Lung (tissue), 12 donors: ENCODE data around the gene CDKN2B-AS1. TPM values are rescaled to one million over a fixed set of nuclear protein-coding genes. Genes with fewer than 3 reads are reported as not detected.

Source experiments
- ATAC-seq: fragments of 200-7000 bp; cut with Tn5 transposase; one replicate; pipeline ENCODE4 v1.9.1; 2020; ENCODE audit warnings: moderate number of reproducible peaks; ENCODE audit not compliant: insufficient read depth, low FRiP score
- DNase-seq, 3 donors: peaks; one replicate each; pipeline ENCODE4 v3.0.0-alpha.2; 2013 to 2017
- H3K27ac ChIP-seq, 2 donors: one replicate each; pipeline ENCODE4 v1.5.1; 2013; ENCODE audit warnings: mild to moderate bottlenecking in 2 of 2, moderate library complexity in 2 of 2, control low read depth in 1 of 2, inconsistent platforms in 1 of 2, low read depth in 1 of 2, low read length in 1 of 2
- H3K27me3 ChIP-seq, 3 donors: one replicate each; pipeline ENCODE4 v1.5.1; 2013; ENCODE audit warnings: low read length in 2 of 3; ENCODE audit not compliant: control insufficient read depth in 3 of 3, insufficient read depth in 3 of 3
- H3K36me3 ChIP-seq, 4 donors: one replicate each; pipeline ENCODE4 v1.5.1; 2013; ENCODE audit warnings: low read length in 4 of 4, mild to moderate bottlenecking in 1 of 4, moderate library complexity in 1 of 4; ENCODE audit not compliant: control insufficient read depth in 4 of 4, insufficient read depth in 4 of 4
- H3K4me1 ChIP-seq, 5 donors: one replicate each; pipeline ENCODE4 v1.5.1; 2013; ENCODE audit warnings: low read length in 5 of 5, mild to moderate bottlenecking in 2 of 5, moderate library complexity in 1 of 5; ENCODE audit not compliant: control insufficient read depth in 5 of 5, insufficient read depth in 5 of 5
- H3K4me3 ChIP-seq: one replicate; pipeline ENCODE4 v1.5.1; 2013; ENCODE audit warnings: mild to moderate bottlenecking, control low read depth, moderate library complexity
- H3K9ac ChIP-seq, 2 donors: one replicate each; pipeline ENCODE4 v1.5.1; 2013; ENCODE audit warnings: low read length in 2 of 2, control low read depth in 1 of 2; ENCODE audit not compliant: insufficient read depth in 1 of 2
- H3K9me3 ChIP-seq, 4 donors: one replicate each; pipeline ENCODE4 v1.5.1; 2013; ENCODE audit warnings: low read length in 3 of 4, mild to moderate bottlenecking in 1 of 4, moderate library complexity in 1 of 4; ENCODE audit not compliant: control insufficient read depth in 4 of 4, insufficient read depth in 3 of 4
- CTCF ChIP-seq: IDR thresholded peaks from 2 replicates; pipeline ENCODE4 v1.5.1; 2012; ENCODE audit warnings: mild to moderate bottlenecking; ENCODE audit errors: control extremely low read depth, extremely low read depth
- WGBS, 2 donors: extraction: QIAGEN DNeasy Blood & Tissue Kit; methylation state at CpG; one replicate each; pipeline ENCODE4 v1.1.7; 2013; 5-methylcytosine and 5-hydroxymethylcytosine counted together
- polyA plus RNA-seq, 2 donors: library from polyadenylated mRNA; stranded (reverse); fragments of 200-250 nt; gene quantifications; one replicate each; pipeline ENCODE4 v1.2.1, GENCODE V29; 2013
- total RNA-seq, 2 donors: library from RNA; depleted of rRNA in 1 of 2; stranded (reverse); fragments of >200 nt in 1 of 2; gene quantifications; one replicate each; pipeline ENCODE4 v1.2.1, GENCODE V29; 2014 to 2021
- donor health status: control.
- donor health status: control.
- donor health status: Bipolar disorder and iron deficiency.
- donor health status: healthy.
- donor health status: DM: yes; HTN: yes; CAD: no.

CDKN2B-AS1 gene
- total and polyA plus RNA-seq, 4 donors, result 0.32 to 1.2 (median 0.59) TPM

- TF ChIP-seq CTCF, result no peak
- H3K27me3 ChIP-seq, result peaks cover 7 to 87% (median 80%) of the 10 kb centered on the region in 3 donors
- H3K4me1 ChIP-seq, result peaks cover 0 to 15% (median 0%) of the 10 kb centered on the region in 5 donors
- no peak overlapping the region for H3K9ac ChIP-seq
- WGBS, 2 donors, result 55 to 84% methylated on average over 5 of the region's 5 CpGs
- no peaks in the 10 kb centered on the region for H3K36me3 ChIP-seq
- H3K9me3 ChIP-seq, result peaks cover 0 to 10% (median 0%) of the 10 kb centered on the region in 4 donors
- ATAC-seq (no peak), DNase-seq (no peak)
- no peak overlapping the region for H3K27ac ChIP-seq
- H3K4me3 ChIP-seq, result no peak overlapping the region
Measured at GRCh38 chr9:21991072-21991959, 3.3 kb upstream of the CDKN2B-AS1 start.

- H3K27ac ChIP-seq, result no peak overlapping the region
- H3K9me3 ChIP-seq, result peaks cover 0 to 10% (median 0%) of the 10 kb centered on the region in 4 donors
- peaks cover 7 to 87% (median 82%) of the 10 kb centered on the region in 3 donors for H3K27me3 ChIP-seq
- no peak for TF ChIP-seq CTCF
- no peaks in the 10 kb centered on the region for H3K36me3 ChIP-seq
- no peak for DNase-seq
- H3K9ac ChIP-seq, result no peak overlapping the region
- ATAC-seq, result no peak
- H3K4me3 ChIP-seq, result no peak overlapping the region
- WGBS, 2 donors, result 88 to 95% methylated on average over 4 of the region's 4 CpGs
- H3K4me1 ChIP-seq, result peaks cover 0 to 15% (median 0%) of the 10 kb centered on the region in 5 donors
Measured at GRCh38 chr9:21993007-21993406, 1.6 kb upstream of the CDKN2B-AS1 start.

GRCh38 chr9:21993893-21994555, 567 bp upstream of the CDKN2B-AS1 start, which contains the start of gene CDKN2A:
Gene CDKN2A, minus strand, starts transcription at chr9:21994392.
- DNase-seq, result peak in 1 of 3 donors; percentile 24
- H3K27me3 ChIP-seq, result peaks cover 7 to 88% (median 79%) of the 10 kb centered on the region in 3 donors
- 4 to 5% methylated on average over 43 to 53 of the region's 53 CpGs for WGBS, 2 donors

More at GRCh38 chr9:21993893-21994555, 567 bp upstream of the CDKN2B-AS1 start, which contains the start of gene CDKN2A:
- H3K4me3 ChIP-seq, result peak within 1 kb of the TSS; percentile 90
- ATAC-seq, result peak; percentile 29
- H3K4me1 ChIP-seq, result peaks cover 0 to 15% (median 0%) of the 10 kb centered on the region in 5 donors
- H3K27ac ChIP-seq, result peak within 1 kb of the TSS in 1 of 2 donors; percentile 91
- no peaks in the 10 kb centered on the region for H3K36me3 ChIP-seq
- peaks cover 0 to 10% (median 0%) of the 10 kb centered on the region in 4 donors for H3K9me3 ChIP-seq
- TF ChIP-seq CTCF, result no peak
- H3K9ac ChIP-seq, result no peak within 1 kb of the TSS
